Ovary (tissue), 9 donors: ENCODE measurements around the gene MIF4GD. TPM values are rescaled to one million over a fixed set of nuclear protein-coding genes. Genes with fewer than 3 reads are reported as not detected.

Source experiments
- DNase-seq, 5 donors: peaks; one replicate each; pipeline ENCODE4 v3.0.0-alpha.2; 2019 to 2020
- H3K27ac ChIP-seq, 2 donors: fragments of 200-600 bp; one replicate each; pipeline versions ENCODE4 v1.5.1 to v1.8.0; 2019 to 2022
- H3K27me3 ChIP-seq: fragments of 200-600 bp; one replicate; pipeline ENCODE4 v1.8.0; 2022
- H3K36me3 ChIP-seq: fragments of 200-600 bp; sonication (generic); one replicate; pipeline ENCODE4 v1.5.1; 2019
- H3K4me1 ChIP-seq: one replicate; pipeline ENCODE4 v1.8.1; 2013; ENCODE audit warnings: mild to moderate bottlenecking, moderate library complexity; ENCODE audit not compliant: insufficient read depth
- H3K4me3 ChIP-seq: fragments of 200-600 bp; sonication (generic); one replicate; pipeline ENCODE4 v1.5.1; 2017
- H3K9me3 ChIP-seq, 2 donors: fragments of 200-600 bp in 1 of 2; sonication (generic) in 1 of 2; one replicate each; pipeline versions ENCODE4 v1.5.1 to v1.8.1; 2013 to 2019; ENCODE audit warnings: mild to moderate bottlenecking in 1 of 2, moderate library complexity in 1 of 2
- EP300 ChIP-seq: sonication (generic); formaldehyde crosslinking; IDR thresholded peaks from one replicate; pipeline ENCODE4 v1.6.1; 2017; ENCODE audit warnings: antibody characterized with exemption
- POLR2A ChIP-seq: fragments of 450-650 bp; IDR thresholded peaks from one replicate; pipeline ENCODE4 v1.6.1; 2017; ENCODE audit warnings: antibody characterized with exemption, mild to moderate bottlenecking, moderate library complexity
- WGBS, 3 donors: extraction: QIAGEN DNeasy Blood & Tissue Kit in 1 of 3; methylation state at CpG; one replicate each; pipeline versions ENCODE4 v1.1.5 to v1.1.7; 2013 to 2017; 5-methylcytosine and 5-hydroxymethylcytosine counted together
- intact Hi-C, 4 donors: fragments of 100-400 bp; cut with DNase I; formaldehyde crosslinking; loops; one replicate each; pipeline versions ENCODE4 v1.11.0 to v1.15.1; 2022 to 2023
- polyA plus RNA-seq, 2 donors: library from polyadenylated mRNA; stranded (reverse); fragments of 200-250 nt in 1 of 2; fragments of 350-450 nt in 1 of 2; fragmentation: Illumina TruSeq in 1 of 2; extraction: RNeasy Lipid Tissue Mini Kit (QIAGEN cat#74804) in 1 of 2; gene quantifications; one replicate each; pipeline ENCODE4 v1.2.3, GENCODE V29; 2013 to 2014
- total RNA-seq, 7 donors: library from RNA; depleted of rRNA in 2 of 7; stranded (reverse); fragments of >200 nt in 2 of 7; fragmentation: NEBNext Ultra II Directional in 3 of 7; extraction: Animal tissue kit (Norgen Biotek cat#: 25700) in 3 of 7; gene quantifications; one replicate each; pipeline versions ENCODE4 v1.1.0 to v1.2.4, GENCODE V29; 2016 to 2023
- TF ChIP-seq, protein P1 (sequence below), 3 donors: fragments of 450-650 bp in 2 of 3; fragments of 200-600 bp in 1 of 3; IDR thresholded peaks; one replicate each; pipeline versions ENCODE4 v1.5.1 to v1.8.0; 2016 to 2022; ENCODE audit warnings: antibody characterized with exemption in 3 of 3, mild to moderate bottlenecking in 1 of 3
- donor health status: DM: no; HTN: no; CAD: no; lungs with moderate emphysema.
- donor health status: DM: no; HTN: no; CAD: no.
- donor health status: Bipolar disorder and iron deficiency.
- donor health status: DM: yes; HTN: yes; CAD: no.
- donor health status: DM: no; HTN: no; CAD: no.
- donor health status: DM: yes; HTN: yes; CAD: no.

The MIF4GD gene
- total and polyA plus RNA-seq, 9 donors = 11.8 to 20.3 (median 15.6) TPM

DNA sequence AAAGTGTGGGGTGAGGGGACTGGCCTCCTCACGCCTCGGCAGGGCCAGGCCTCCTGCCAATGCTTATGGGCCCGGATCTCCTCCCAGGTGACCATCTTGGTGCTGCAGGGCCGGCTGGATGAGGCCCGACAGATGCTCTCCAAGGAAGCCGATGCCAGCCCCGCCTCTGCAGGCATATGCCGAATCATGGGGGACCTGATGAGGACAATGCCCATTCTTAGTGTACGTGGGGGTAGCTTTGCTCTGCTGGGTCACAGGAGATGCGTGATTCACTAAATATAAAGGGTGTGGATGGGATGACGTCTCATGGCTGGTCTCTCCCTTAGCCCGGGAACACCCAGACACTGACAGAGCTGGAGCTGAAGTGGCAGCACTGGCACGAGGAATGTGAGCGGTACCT is 46.0 kb downstream of the MIF4GD start:
- DNase-seq = no peak
- Histone ChIP-seq H3K27ac (no peak overlapping the region), H3K9me3 (no peaks in the 10 kb centered on the region), H3K4me3 (no peak overlapping the region), H3K4me1 (no peaks in the 10 kb centered on the region), H3K36me3 (no peaks in the 10 kb centered on the region), H3K27me3 (no peaks in the 10 kb centered on the region)
- 68 to 77% (median 69%) methylated on average over 14 of the region's 14 CpGs for WGBS, 3 donors
- intact Hi-C loops = no loop called here
- TF ChIP-seq POLR2A (no peak), EP300 (no peak)
- TF ChIP-seq, protein P1, sequence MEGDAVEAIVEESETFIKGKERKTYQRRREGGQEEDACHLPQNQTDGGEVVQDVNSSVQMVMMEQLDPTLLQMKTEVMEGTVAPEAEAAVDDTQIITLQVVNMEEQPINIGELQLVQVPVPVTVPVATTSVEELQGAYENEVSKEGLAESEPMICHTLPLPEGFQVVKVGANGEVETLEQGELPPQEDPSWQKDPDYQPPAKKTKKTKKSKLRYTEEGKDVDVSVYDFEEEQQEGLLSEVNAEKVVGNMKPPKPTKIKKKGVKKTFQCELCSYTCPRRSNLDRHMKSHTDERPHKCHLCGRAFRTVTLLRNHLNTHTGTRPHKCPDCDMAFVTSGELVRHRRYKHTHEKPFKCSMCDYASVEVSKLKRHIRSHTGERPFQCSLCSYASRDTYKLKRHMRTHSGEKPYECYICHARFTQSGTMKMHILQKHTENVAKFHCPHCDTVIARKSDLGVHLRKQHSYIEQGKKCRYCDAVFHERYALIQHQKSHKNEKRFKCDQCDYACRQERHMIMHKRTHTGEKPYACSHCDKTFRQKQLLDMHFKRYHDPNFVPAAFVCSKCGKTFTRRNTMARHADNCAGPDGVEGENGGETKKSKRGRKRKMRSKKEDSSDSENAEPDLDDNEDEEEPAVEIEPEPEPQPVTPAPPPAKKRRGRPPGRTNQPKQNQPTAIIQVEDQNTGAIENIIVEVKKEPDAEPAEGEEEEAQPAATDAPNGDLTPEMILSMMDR (IDR thresholded peaks at IDR 0.05) = no peak

DNA sequence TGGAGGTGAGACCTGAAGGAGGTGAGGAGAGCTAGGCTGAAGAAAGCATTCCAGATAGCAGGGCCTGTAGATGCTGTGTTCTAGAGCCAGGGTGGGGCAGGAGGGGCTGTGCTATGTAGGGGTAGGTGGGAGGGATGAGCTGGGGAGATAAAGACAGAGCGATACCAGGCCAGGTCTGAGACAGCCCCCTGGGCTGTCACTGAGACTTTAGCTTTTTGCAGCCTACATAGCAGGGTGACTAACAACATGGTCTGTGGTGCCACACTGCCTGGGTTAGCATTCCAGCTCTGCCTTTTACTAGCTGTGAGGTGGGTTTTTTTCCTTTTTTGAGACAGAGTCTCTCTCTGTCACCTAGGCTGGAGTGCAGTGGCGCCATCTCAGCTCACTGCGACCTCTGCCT is 51.2 kb downstream of the MIF4GD start:
- H3K36me3 ChIP-seq = no peaks in the 10 kb centered on the region
- no peak overlapping the region for H3K4me3 ChIP-seq
- intact Hi-C loops = no loop called here
- TF ChIP-seq EP300 (no peak), POLR2A (no peak)
- TF ChIP-seq, protein P1 (IDR thresholded peaks at IDR 0.05) = no peak
- H3K27ac ChIP-seq = no peak overlapping the region
- DNase-seq = no peak
- H3K4me1 ChIP-seq = no peaks in the 10 kb centered on the region
- WGBS, 3 donors = 93 to 99% (median 98%) methylated on average over 3 of the region's 3 CpGs
- H3K27me3 ChIP-seq = no peaks in the 10 kb centered on the region
- H3K9me3 ChIP-seq = no peaks in the 10 kb centered on the region

DNA sequence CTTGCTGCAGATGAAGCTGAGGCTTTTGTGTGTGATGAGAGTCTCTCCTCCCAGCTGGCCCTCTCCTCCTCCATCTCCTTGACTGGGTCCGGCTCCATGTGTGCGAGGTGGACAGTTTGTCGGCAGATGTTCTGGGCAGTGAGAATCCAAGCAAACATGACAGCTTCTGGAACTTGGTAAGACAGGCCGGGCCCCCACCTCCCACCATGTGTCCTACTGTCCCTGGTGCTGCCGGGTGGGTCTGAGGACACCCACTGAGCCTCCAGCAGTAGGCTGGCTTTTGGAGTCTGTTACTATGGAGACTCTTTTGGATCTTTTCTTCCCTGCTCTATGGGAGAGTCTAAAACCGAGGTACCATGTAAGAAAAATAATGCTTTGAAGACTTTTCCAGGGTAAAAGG is 52.9 kb downstream of the MIF4GD start:
- Histone ChIP-seq H3K27me3 (no peaks in the 10 kb centered on the region), H3K4me3 (no peak overlapping the region), H3K9me3 (no peaks in the 10 kb centered on the region), H3K36me3 (no peaks in the 10 kb centered on the region), H3K4me1 (no peaks in the 10 kb centered on the region), H3K27ac (no peak overlapping the region)
- TF ChIP-seq, protein P1 (IDR thresholded peaks at IDR 0.05) = no peak
- TF ChIP-seq EP300 (no peak), POLR2A (no peak)
- intact Hi-C loops = no loop called here
- no peak for DNase-seq
- WGBS, 3 donors = 78 to 95% (median 84%) methylated on average over 6 of the region's 6 CpGs

Other genes starting within 250 kb of the MIF4GD start
- 100 to 1,000 TPM; 137 to 226 (median 153) TPM for gene ATP5PD, start 224.3 kb downstream of the MIF4GD start, total RNA-seq
- gene ATP5PD, start 224.3 kb downstream of the MIF4GD start, polyA plus RNA-seq = 100 to 1,000 TPM; 199 to 331 TPM
- gene KCTD2, start 224.0 kb downstream of the MIF4GD start, total RNA-seq = 10 to 100 TPM; 25.0 to 62.5 (median 50.2) TPM
- 10 to 100 TPM; 35.8 to 66.8 TPM for gene KCTD2, start 224.0 kb downstream of the MIF4GD start, polyA plus RNA-seq
- 10 to 100 TPM in 5 of 7 donors, 1 to 10 TPM in 2; 6.0 to 20.6 (median 12.6) TPM for gene SLC16A5, start 183.3 kb downstream of the MIF4GD start, total RNA-seq
- gene SLC16A5, start 183.3 kb downstream of the MIF4GD start, polyA plus RNA-seq = 1 to 10 TPM; 2.0 to 10.0 TPM
- gene ARMC7, start 161.3 kb downstream of the MIF4GD start, total RNA-seq = 1 to 10 TPM; 4.6 to 8.5 (median 5.1) TPM
- 10 to 100 TPM in 1 of 2 donors, 1 to 10 TPM in 1; 5.7 to 10.5 TPM for gene ARMC7, start 161.3 kb downstream of the MIF4GD start, polyA plus RNA-seq
- 100 to 1,000 TPM in 2 of 7 donors, 10 to 100 TPM in 5; 51.3 to 118 (median 65.9) TPM for gene NT5C, start 139.5 kb downstream of the MIF4GD start, total RNA-seq
- gene NT5C, start 139.5 kb downstream of the MIF4GD start, polyA plus RNA-seq = 10 to 100 TPM; 10.0 to 72.9 TPM
- 10 to 100 TPM; 12.9 to 46.4 (median 20.2) TPM for gene JPT1, start 116.7 kb downstream of the MIF4GD start, total RNA-seq
- 10 to 100 TPM; 20.0 to 54.5 TPM for gene JPT1, start 116.7 kb downstream of the MIF4GD start, polyA plus RNA-seq
- gene SUMO2, start 88.3 kb downstream of the MIF4GD start, total RNA-seq = 100 to 1,000 TPM in 5 of 7 donors, 10 to 100 TPM in 2; 75.7 to 504 (median 395) TPM
- gene SUMO2, start 88.3 kb downstream of the MIF4GD start, polyA plus RNA-seq = 100 to 1,000 TPM; 120 to 497 TPM
- gene NUP85, start 65.6 kb downstream of the MIF4GD start, total RNA-seq = 10 to 100 TPM; 23.4 to 82.2 (median 55.1) TPM
- gene NUP85, start 65.6 kb downstream of the MIF4GD start, polyA plus RNA-seq = 10 to 100 TPM; 38.1 to 41.1 TPM
- gene GGA3, start 9.6 kb downstream of the MIF4GD start, total RNA-seq = 10 to 100 TPM; 23.1 to 48.9 (median 38.3) TPM
- 10 to 100 TPM; 18.2 to 39.6 TPM for gene GGA3, start 9.6 kb downstream of the MIF4GD start, polyA plus RNA-seq
- gene MRPS7, start 9.4 kb downstream of the MIF4GD start, total RNA-seq = 10 to 100 TPM; 19.6 to 44.8 (median 34.3) TPM
- 10 to 100 TPM; 34.1 to 46.4 TPM for gene MRPS7, start 9.4 kb downstream of the MIF4GD start, polyA plus RNA-seq
- 10 to 100 TPM in 2 of 7 donors, 1 to 10 TPM in 5; 6.0 to 12.1 (median 7.9) TPM for gene SLC25A19, start 18.2 kb upstream of the MIF4GD start, total RNA-seq
- 1 to 10 TPM; 4.1 to 7.4 TPM for gene SLC25A19, start 18.2 kb upstream of the MIF4GD start, polyA plus RNA-seq
- gene GRB2, start 134.4 kb upstream of the MIF4GD start, total RNA-seq = 10 to 100 TPM; 49.2 to 84.9 (median 62.6) TPM
- gene GRB2, start 134.4 kb upstream of the MIF4GD start, polyA plus RNA-seq = 10 to 100 TPM; 41.5 to 88.2 TPM
- 10 to 100 TPM; 37.7 to 87.1 (median 75.3) TPM for gene TMEM94, start 185.4 kb upstream of the MIF4GD start, total RNA-seq
- 10 to 100 TPM; 29.2 to 52.6 TPM for gene TMEM94, start 185.4 kb upstream of the MIF4GD start, polyA plus RNA-seq
- gene CASKIN2, start 244.3 kb upstream of the MIF4GD start, total RNA-seq = 10 to 100 TPM in 6 of 7 donors, 1 to 10 TPM in 1; 9.1 to 58.7 (median 41.3) TPM
- gene CASKIN2, start 244.3 kb upstream of the MIF4GD start, polyA plus RNA-seq = 10 to 100 TPM; 11.0 to 13.9 TPM
- 10 to 100 TPM; 16.0 to 35.0 (median 21.3) TPM for gene TSEN54, start 245.3 kb upstream of the MIF4GD start, total RNA-seq
- 10 to 100 TPM; 11.3 to 12.8 TPM for gene TSEN54, start 245.3 kb upstream of the MIF4GD start, polyA plus RNA-seq